IPS-15b (cell line): ENCODE measurements around the gene XRN1.

ENCODE experiments used
- H3K27me3 ChIP-seq: one replicate; pipeline ENCODE4 v1.6.1; 2013; ENCODE audit warnings: low read length; ENCODE audit not compliant: control insufficient read depth, insufficient read depth
- H3K36me3 ChIP-seq: one replicate; pipeline ENCODE4 v1.6.1; 2013; ENCODE audit warnings: low read length; ENCODE audit not compliant: control insufficient read depth, insufficient read depth
- H3K4me1 ChIP-seq: one replicate; pipeline ENCODE4 v1.6.1; 2013; ENCODE audit warnings: mild to moderate bottlenecking, low read length; ENCODE audit not compliant: control insufficient read depth, insufficient read depth
- H3K4me3 ChIP-seq: one replicate; pipeline ENCODE4 v1.5.1; 2013; ENCODE audit warnings: low read depth, low read length
- H3K9ac ChIP-seq: one replicate; pipeline ENCODE4 v1.6.1; 2013; ENCODE audit warnings: low read depth, mild to moderate bottlenecking, low read length
- H3K9me3 ChIP-seq: one replicate; pipeline ENCODE4 v1.6.1; 2013; ENCODE audit warnings: mild to moderate bottlenecking, low read length; ENCODE audit not compliant: control insufficient read depth, insufficient read depth

The XRN1 gene

GRCh38 chr3:142447852-142448823, at the start of gene XRN1:
Gene XRN1, minus strand, starts transcription at chr3:142448037. Its CDS starts 93 bp downstream, at chr3:142447944.
- no peaks in the 10 kb centered on the region for H3K36me3 ChIP-seq
- no peaks in the 10 kb centered on the region for H3K9me3 ChIP-seq
- peaks cover 4% of the 10 kb centered on the region for H3K4me1 ChIP-seq
- no peaks in the 10 kb centered on the region for H3K27me3 ChIP-seq
- peak within 1 kb of the TSS; percentile 96 for H3K4me3 ChIP-seq
- peak within 1 kb of the TSS; percentile 98 for H3K9ac ChIP-seq

- no peaks in the 10 kb centered on the region for H3K36me3 ChIP-seq
- no peaks in the 10 kb centered on the region for H3K27me3 ChIP-seq
- no peak overlapping the region for H3K4me3 ChIP-seq
- H3K9me3 ChIP-seq: no peaks in the 10 kb centered on the region
- H3K9ac ChIP-seq: no peak overlapping the region
- no peaks in the 10 kb centered on the region for H3K4me1 ChIP-seq
Measured at GRCh38 chr3:142495103-142495502, 47.3 kb upstream of the XRN1 start.

- no peaks in the 10 kb centered on the region for H3K36me3 ChIP-seq
- H3K4me3 ChIP-seq: no peak overlapping the region
- no peak overlapping the region for H3K9ac ChIP-seq
- no peaks in the 10 kb centered on the region for H3K4me1 ChIP-seq
- H3K27me3 ChIP-seq: no peaks in the 10 kb centered on the region
- H3K9me3 ChIP-seq: no peaks in the 10 kb centered on the region
Measured at GRCh38 chr3:142492184-142492583, 44.3 kb upstream of the XRN1 start.

- Histone ChIP-seq H3K4me3 (no peak overlapping the region), H3K27me3 (no peaks in the 10 kb centered on the region), H3K4me1 (no peaks in the 10 kb centered on the region), H3K36me3 (peaks cover 3% of the 10 kb centered on the region), H3K9ac (no peak overlapping the region), H3K9me3 (no peaks in the 10 kb centered on the region)
Measured at GRCh38 chr3:142489572-142490323, 41.9 kb upstream of the XRN1 start.

- Histone ChIP-seq H3K9ac (no peak overlapping the region), H3K36me3 (peaks cover 3% of the 10 kb centered on the region), H3K4me1 (no peaks in the 10 kb centered on the region), H3K27me3 (no peaks in the 10 kb centered on the region), H3K9me3 (peaks cover 5% of the 10 kb centered on the region), H3K4me3 (no peak overlapping the region)
Measured at GRCh38 chr3:142484912-142485435, 37.1 kb upstream of the XRN1 start.

- H3K36me3 ChIP-seq: peaks cover 3% of the 10 kb centered on the region
- no peak overlapping the region for H3K9ac ChIP-seq
- H3K4me1 ChIP-seq: no peaks in the 10 kb centered on the region
- no peak overlapping the region for H3K4me3 ChIP-seq
- H3K27me3 ChIP-seq: no peaks in the 10 kb centered on the region
- peaks cover 5% of the 10 kb centered on the region for H3K9me3 ChIP-seq
Measured at GRCh38 chr3:142481196-142481595, 33.4 kb upstream of the XRN1 start.

GRCh38 chr3:142470826-142471225, 23.0 kb upstream of the XRN1 start:
- Histone ChIP-seq H3K9ac (no peak overlapping the region), H3K27me3 (no peaks in the 10 kb centered on the region), H3K4me1 (no peaks in the 10 kb centered on the region), H3K4me3 (no peak overlapping the region), H3K36me3 (no peaks in the 10 kb centered on the region), H3K9me3 (no peaks in the 10 kb centered on the region)

GRCh38 chr3:142468456-142468855, 20.6 kb upstream of the XRN1 start:
- Histone ChIP-seq H3K36me3 (no peaks in the 10 kb centered on the region), H3K4me1 (no peaks in the 10 kb centered on the region), H3K4me3 (no peak overlapping the region), H3K9me3 (no peaks in the 10 kb centered on the region), H3K9ac (no peak overlapping the region), H3K27me3 (no peaks in the 10 kb centered on the region)

GRCh38 chr3:142467768-142468167, 19.9 kb upstream of the XRN1 start:
- H3K9me3 ChIP-seq: no peaks in the 10 kb centered on the region
- no peaks in the 10 kb centered on the region for H3K4me1 ChIP-seq
- H3K9ac ChIP-seq: no peak overlapping the region
- no peaks in the 10 kb centered on the region for H3K27me3 ChIP-seq
- H3K36me3 ChIP-seq: no peaks in the 10 kb centered on the region
- no peak overlapping the region for H3K4me3 ChIP-seq

GRCh38 chr3:142460689-142461088, 12.9 kb upstream of the XRN1 start:
- H3K27me3 ChIP-seq: no peaks in the 10 kb centered on the region
- no peak overlapping the region for H3K4me3 ChIP-seq
- H3K9ac ChIP-seq: no peak overlapping the region
- H3K4me1 ChIP-seq: no peaks in the 10 kb centered on the region
- no peaks in the 10 kb centered on the region for H3K9me3 ChIP-seq
- no peaks in the 10 kb centered on the region for H3K36me3 ChIP-seq

GRCh38 chr3:142459929-142460328, 12.1 kb upstream of the XRN1 start:
- Histone ChIP-seq H3K9ac (no peak overlapping the region), H3K27me3 (no peaks in the 10 kb centered on the region), H3K9me3 (no peaks in the 10 kb centered on the region), H3K36me3 (no peaks in the 10 kb centered on the region), H3K4me1 (no peaks in the 10 kb centered on the region), H3K4me3 (no peak overlapping the region)
